Stimulated activated CD4-positive, alpha-beta T cell treated with anti-CD3 and anti-CD28 coated beads, Interleukin-1b, Interleukin-23, amount 100 ng/mL, for 48 hours (primary cell): ENCODE data around the gene PPP2R5B.
"Not testable (repeated sequence)": the region's sequence is repeated elsewhere in the genome, so short reads cannot be mapped to it uniquely, and the experiment has no call there.

Experiments used
- DNase-seq: peaks from one replicate; pipeline ENCODE4 v3.0.0-alpha.2; 2020

The PPP2R5B gene

GRCh38 chr11:64933213-64933934, 8.9 kb downstream of the PPP2R5B start:
- DNase-seq, result no peak

- DNase-seq, result no peak
Observed at GRCh38 chr11:64933935-64934681, 9.6 kb downstream of the PPP2R5B start.

- DNase-seq, result no peak
Observed at GRCh38 chr11:64934682-64935358, 10.3 kb downstream of the PPP2R5B start.

- no peak for DNase-seq
Observed at GRCh38 chr11:64935359-64936081, 11.0 kb downstream of the PPP2R5B start, which contains the start of gene GPHA2. Gene GPHA2 (minus strand): TSS chr11:64935893. CDS start chr11:64935460, 433 bp downstream.

GRCh38 chr11:64936539-64936938, 12.1 kb downstream of the PPP2R5B start:
- DNase-seq, result no peak

- no peak for DNase-seq
Observed at GRCh38 chr11:64947208-64947814, 22.8 kb downstream of the PPP2R5B start.

GRCh38 chr11:64951529-64951928, 27.0 kb downstream of the PPP2R5B start:
- DNase-seq, result no peak

GRCh38 chr11:64954201-64954600, 29.7 kb downstream of the PPP2R5B start:
- DNase-seq, result no peak

GRCh38 chr11:64959498-64959897, 35.0 kb downstream of the PPP2R5B start:
- DNase-seq, result no peak

- DNase-seq, result no peak
Observed at GRCh38 chr11:64960719-64961118, 36.2 kb downstream of the PPP2R5B start.

- no peak for DNase-seq
Observed at GRCh38 chr11:64963072-64963631, 38.7 kb downstream of the PPP2R5B start.

- DNase-seq, result no peak
Observed at GRCh38 chr11:64967375-64967774, 42.9 kb downstream of the PPP2R5B start.

GRCh38 chr11:64969209-64969608, 44.7 kb downstream of the PPP2R5B start:
- no peak for DNase-seq

GRCh38 chr11:64970731-64971151, 46.3 kb downstream of the PPP2R5B start:
- peak; percentile 46 for DNase-seq

- peak; percentile 92 for DNase-seq
Observed at GRCh38 chr11:64971421-64972233, 47.1 kb downstream of the PPP2R5B start, which contains the start of gene MAJIN. Gene MAJIN (minus strand): TSS chr11:64972108. CDS start chr11:64959405, 12,703 bp downstream.

GRCh38 chr11:64974124-64974523, 49.6 kb downstream of the PPP2R5B start:
- no peak for DNase-seq

- no peak for DNase-seq
Observed at GRCh38 chr11:64976651-64977050, 52.2 kb downstream of the PPP2R5B start.

GRCh38 chr11:64983339-64983738, 58.9 kb downstream of the PPP2R5B start:
- DNase-seq, result not testable (repeated sequence)
